NCI-H1436 treated with DMSO at 0.1 percent for 48 hours (cell line): ENCODE data around the gene RGS9BP.
"Not testable (repeated sequence)": the region's sequence is repeated elsewhere in the genome, so short reads cannot be mapped to it uniquely, and the experiment has no call there.

Experiments
- DNase-seq: peaks from one replicate; lab custom pipeline; 2025; lab: John Stamatoyannopoulos, UW

The RGS9BP gene

DNA sequence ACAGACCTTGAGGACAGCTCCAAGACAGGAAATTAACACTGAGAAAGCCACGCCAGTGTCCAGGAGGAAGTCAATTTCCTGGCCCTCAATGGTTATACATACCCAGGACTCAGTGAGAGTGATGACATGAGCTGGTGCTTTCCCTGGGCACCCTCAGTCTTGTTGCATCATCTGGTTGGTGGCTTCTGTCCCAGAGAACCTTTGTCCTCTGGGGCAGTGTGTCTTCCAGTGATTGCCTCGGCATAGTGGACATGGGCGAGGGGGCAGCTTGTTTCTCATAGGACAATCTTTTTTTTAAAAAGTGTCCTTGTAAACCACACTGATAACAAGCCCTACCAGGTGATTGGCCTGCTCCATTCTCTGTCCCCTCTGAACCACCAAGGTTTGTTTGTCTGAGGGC is 21.1 kb downstream of the RGS9BP start:
- not testable (repeated sequence) for DNase-seq

DNA sequence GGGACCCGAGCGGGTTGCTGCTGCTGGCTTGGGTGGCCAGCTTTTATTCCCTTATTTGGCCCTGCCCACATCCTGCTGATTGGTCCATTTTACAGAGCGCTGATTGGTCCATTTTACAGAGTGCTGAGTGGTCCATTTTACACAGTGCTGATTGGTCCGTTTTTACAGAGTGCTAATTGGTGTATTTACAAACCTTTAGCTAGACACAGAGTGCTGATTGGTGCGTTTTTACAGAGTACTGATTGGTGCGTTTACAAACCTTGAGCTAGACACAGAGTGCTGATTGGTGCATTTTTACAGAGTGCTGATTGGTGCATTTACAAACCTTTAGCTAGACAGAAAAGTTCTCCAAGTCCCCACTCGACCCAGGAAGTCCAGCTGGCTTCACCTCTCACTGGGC is 24.5 kb downstream of the RGS9BP start:
- not testable (repeated sequence) for DNase-seq

DNA sequence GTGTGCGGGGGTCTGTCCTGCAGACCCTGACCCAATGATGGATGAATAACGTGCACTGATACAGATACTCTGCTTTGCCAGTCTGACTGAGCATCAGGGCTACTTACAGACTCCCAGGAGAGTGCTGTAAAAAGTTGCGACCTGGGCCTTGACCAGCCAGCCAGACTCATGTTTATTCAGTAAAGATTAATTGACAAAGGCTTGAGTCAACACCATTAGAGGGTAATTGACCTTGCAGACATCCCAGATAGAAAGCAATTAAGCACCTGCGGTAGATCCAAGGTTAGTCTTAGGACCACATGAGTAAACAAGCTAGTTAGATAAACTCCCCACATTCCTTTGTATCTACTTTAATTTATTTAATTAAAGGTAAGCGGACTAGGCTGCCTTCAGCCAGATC is 26.4 kb downstream of the RGS9BP start:
- no peak for DNase-seq

DNA sequence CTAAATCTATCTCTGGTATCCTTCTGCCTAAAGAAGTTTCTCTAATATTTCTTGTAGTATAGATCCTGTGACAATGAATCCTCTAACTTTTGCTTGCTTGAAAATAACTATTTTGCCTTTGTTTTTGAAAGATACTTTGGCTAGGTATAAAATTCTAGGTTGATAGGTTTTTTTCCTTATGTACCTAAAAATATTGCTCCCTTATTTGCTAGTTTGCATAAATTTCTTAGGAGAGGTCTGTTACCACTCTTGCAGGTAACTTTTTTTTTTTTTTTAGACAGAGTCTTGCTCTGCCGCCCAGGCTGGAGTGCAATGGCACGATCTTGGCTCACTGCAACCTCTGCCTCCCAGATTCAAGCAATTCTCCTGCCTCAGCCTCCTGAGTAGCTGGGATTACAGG is 28.4 kb downstream of the RGS9BP start:
- not testable (repeated sequence) for DNase-seq

DNA sequence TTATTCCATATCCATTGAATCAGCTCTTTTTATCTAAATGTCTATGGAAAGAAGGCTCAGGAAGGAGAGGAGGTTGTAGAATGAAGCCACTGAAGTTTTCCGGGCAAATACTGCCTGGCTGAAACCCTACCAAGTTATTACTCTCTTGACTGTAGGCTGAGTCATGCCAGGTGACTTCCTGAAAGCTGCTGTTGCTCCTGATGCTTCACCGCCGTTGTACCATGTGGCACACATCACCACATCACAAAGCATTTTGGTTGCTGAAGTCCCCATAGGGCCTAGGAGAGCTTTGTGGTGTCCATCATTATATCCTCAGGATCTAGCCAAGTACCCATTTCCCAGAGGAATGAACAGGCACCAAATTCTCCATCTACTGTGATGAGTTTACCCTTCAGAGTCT is 32.8 kb downstream of the RGS9BP start:
- DNase-seq = no peak

DNA sequence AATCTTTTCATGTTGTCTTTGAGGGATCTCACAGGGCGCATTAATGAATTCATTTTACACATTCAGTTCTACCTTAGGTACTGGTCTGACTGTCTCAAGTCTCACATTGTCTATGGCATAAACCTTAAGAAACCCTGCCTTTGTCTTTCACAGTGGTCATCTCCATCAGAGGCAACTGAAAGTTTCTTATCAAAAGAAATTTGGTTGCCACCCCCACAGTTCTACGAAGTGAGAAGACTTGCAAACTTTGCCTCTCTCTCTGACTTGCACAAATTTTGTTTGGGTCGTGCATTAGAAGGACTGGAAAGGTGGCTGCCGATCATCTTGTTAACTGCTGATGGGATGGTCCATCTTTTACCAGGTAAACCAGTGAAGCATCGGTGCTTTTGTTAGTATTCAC is 33.4 kb downstream of the RGS9BP start:
- DNase-seq = no peak

DNA sequence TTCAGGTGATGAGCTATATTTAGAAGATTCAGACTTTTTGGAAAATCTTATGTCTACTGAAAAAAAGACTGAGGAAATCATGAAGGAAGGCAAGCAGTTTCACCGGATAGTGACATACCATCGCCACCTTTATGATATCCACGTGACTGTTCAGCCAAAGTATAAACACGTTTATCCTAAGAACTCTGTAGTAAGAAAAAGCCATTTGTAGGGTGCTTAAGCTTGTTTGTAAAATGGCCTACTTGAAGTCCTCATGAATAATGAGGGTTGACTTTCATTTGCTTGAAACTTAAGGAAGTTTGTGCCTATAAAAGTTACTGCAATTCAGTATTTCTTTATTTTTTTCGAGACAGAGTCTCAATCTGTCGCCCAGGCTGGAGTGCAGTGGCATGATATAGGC is 36.1 kb downstream of the RGS9BP start:
- no peak for DNase-seq

DNA sequence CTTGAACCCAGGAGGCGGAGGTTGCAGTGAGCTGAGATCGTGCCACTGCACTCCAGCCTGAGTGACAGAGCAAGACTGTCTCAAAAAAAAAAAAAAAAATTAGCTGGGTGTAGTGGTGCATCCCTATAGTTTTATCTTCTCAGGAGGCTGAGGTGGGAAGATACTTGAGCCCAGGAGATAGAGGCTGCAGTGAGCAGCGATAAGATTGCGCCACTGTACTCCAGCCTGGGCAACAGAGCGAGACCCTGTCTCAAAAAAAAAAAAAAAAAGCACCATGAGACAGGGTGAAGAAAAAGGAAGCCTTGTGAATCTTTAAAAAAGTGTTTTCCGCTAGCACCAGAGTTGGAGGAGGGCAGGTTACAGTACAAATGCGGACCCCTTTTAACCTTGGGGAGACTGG is 40.6 kb downstream of the RGS9BP start:
- DNase-seq = not testable (repeated sequence)

DNA sequence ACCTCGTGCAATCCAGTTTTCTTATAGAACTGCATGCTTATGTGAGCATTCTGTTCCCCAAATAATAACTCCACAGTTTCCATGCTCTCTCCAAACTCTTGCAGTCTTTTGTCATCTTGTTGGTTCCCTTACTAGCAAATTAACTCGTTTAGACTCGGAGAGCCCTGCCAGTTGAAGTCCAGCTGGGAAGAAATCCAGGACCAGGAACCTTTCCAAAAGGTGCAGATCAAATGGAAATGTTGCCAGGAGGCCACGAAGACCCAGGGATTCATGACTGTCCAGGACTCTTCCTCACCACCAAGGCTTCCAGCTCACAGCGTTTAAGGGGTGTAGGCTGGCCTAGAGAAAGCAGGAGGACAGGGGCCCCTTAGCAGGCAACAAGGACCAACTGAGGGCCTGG is 41.8 kb downstream of the RGS9BP start:
- no peak for DNase-seq

DNA sequence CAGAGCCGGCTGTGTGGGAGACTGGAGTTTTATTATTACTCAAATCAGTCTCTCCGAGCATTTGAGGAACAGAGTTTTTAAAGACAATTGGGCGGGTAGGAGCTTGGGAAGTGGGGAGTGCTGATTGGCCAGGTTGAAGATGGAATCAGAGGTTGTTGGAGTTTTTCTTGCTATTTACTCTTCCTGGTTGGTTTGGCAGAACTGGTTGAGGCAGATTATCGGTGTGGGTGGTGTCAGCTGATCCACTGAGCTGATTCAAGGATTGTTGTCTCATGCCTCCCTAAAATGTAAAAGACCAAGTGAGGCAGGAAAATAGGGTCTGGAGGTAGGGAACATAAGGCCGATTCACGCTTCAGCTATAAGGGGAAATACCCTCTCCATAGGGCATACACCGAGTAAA is 42.6 kb downstream of the RGS9BP start:
- no peak for DNase-seq

DNA sequence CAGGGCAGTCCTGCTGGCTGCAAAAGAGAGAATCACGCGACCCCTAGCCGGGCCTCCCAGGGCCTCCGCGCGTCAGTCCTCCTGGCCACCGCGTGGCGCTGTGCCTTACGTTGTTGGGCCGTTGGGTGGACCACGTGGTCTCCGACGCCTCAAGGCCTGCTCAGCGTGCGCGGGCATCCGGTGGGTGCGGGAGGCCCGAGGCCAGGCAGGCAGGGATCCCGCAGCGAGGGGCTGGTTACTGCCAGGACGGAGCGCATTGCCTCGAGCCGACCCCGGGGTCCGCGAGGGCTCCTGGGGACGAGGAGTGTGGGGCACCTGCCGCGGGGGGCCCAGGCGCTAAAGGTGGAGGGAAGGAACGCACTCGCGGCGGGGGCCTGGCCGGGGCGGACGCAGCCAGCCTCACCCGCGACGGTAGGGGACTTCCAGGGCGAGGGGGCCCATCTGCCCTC is 44.0 kb downstream of the RGS9BP start, which contains the start of gene TDRD12:
Gene TDRD12, plus strand, starts transcription at position 157 of the 449 bp plus-strand sequence. CDS start 306 bp downstream, outside the sequence.
- no peak for DNase-seq

DNA sequence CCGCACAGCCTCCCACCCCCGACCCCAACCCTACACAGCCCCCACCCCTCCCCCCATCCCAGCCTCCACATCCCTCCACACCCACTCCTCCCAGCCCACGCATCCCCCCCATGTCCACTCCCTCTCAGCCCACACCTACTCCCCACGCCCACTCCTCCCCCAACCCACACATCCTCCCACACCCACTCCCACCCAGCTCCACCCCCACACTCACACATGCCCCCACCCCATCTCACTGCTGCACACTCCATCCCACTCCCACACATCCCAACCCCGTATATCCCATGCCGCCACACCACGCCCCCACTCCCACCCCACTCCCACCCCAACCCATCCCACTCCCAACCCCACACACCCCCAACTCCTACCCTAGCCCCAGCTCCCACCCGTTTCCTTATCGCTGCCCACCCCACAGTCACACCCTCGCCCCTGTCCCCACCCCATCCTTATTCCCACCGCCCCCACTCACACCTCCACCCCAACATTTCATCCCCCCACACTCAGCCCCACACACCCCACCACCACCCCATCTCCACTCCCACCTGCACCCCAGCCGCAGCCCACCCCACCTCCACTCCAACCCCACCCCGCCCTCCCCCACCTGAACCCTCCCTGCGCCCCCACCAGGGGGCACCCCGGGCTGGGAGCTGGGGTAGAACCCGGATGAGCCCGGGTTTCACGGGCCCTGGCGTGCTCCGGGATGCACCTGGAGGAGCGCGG is 44.7 kb downstream of the RGS9BP start:
- no peak for DNase-seq

DNA sequence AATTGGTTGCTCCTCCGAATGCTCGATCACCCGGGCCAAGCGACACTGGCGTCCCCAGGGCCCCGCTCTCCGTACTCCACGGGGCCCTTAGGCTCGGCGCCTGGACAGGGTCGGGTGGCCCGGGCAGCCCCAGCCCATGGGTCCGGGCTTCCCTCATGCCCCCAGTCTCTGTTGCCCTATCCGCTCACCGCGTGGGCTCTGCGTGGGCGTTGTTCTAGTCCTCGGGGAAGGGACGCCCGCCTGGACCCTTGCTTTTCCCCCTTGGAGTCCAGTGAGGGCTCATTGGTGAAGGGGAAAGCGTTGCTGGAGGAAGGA is 45.2 kb downstream of the RGS9BP start:
- DNase-seq = no peak
